ENCODE data around the gene GLDC.

GLDC gene

DNA sequence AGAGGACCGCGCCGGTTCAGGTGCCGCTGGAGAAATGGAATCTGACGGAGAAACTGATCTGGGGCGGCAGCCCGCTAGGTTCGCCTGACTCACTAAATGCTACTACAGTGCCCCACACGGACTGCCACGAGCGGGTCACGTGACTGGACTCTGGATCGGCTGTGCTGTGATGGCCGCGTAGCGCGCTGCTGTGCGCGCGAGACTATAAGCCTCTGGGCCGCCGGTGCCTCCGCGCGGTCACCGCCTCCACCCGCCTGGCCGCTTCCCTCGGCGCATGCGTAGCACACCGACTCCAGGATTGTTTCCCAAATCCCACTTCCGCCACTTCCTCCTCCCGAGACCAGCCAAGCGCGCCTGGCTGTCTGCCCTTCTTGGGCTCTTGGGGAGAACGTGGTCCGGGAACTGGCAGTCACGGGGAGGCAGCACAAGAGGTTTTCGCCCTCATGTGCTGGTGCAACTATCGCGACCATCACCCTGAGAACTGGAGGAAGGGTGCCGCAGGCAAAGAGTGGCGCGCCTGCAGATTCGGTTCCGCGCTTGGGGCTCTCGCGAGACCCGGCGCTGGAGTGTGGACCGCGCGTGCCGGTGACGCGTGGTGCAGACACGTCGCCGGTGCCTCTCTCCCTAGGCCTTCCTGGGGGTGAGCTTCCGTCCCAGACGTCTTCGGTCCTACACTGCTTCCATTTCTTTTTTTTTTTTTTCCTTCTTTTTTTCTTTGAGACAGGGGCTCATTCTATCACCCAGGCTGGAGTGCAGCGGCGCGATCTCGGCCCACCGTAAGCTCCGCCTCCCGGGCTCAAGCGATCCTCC, 35.8 kb upstream of the GLDC start:
- H3K27ac ChIP-seq (replicated peaks), result peak overlapping the region; percentile 97
- no peaks in the 10 kb centered on the region for H3K27me3 ChIP-seq (ENCODE audit: insufficient read depth, poor library complexity, severe bottlenecking)
- H3K4me3 ChIP-seq (replicated peaks; ENCODE audit: insufficient read depth, low read length), result peak overlapping the region; percentile 78
- DNase-seq (ENCODE audit: low read depth in 1 of 2, low spot score in 1 of 2), result peak; percentile 95 to 97
- TF ChIP-seq SPI1 (IDR thresholded peaks at IDR 0.05; ENCODE audit: borderline replicate concordance, low read depth), result peak; percentile 46; the same call in 1 of the 2 replicates
- peak; percentile 12; the same call in 1 of the 2 replicates for TF ChIP-seq GABPA (IDR thresholded peaks at IDR 0.05; ENCODE audit: low read depth)
- TF ChIP-seq REST (IDR thresholded peaks at IDR 0.05; ENCODE audit: insufficient replicate concordance, low read depth), result no peak
- peak; percentile 96 for TF ChIP-seq POLR2AphosphoS5 (IDR thresholded peaks at IDR 0.05; ENCODE audit: low read depth)
- no peak for TF ChIP-seq CTCF (IDR thresholded peaks at IDR 0.05; ENCODE audit: insufficient read depth, low read length)

DNA sequence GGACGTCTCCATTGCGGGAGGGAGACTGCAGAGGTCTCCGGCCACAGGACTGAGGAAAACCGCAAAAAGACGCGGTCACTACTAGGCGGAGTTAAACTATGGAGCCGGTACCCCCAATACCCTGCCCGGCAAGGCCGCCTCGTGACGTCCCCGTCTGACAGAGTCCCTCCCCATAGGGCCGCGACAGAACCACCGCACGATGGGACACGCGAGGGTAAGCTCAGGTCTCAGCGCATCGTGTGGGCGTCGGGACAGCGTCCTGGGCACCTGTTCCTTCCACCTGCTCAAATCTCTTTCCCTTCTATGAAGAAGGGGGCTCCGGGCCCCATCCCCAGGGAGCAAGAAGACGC, 35.2 kb upstream of the GLDC start:
- Histone ChIP-seq H3K27ac (replicated peaks) (peak overlapping the region; percentile 97), H3K4me3 (replicated peaks; ENCODE audit: insufficient read depth, low read length) (peak overlapping the region; percentile 78), H3K27me3 (ENCODE audit: insufficient read depth, poor library complexity, severe bottlenecking) (no peaks in the 10 kb centered on the region)
- DNase-seq (ENCODE audit: low read depth in 1 of 2, low spot score in 1 of 2), result peak in 1 of 2 experiments; percentile 80
- TF ChIP-seq REST (IDR thresholded peaks at IDR 0.05; ENCODE audit: insufficient replicate concordance, low read depth), result no peak
- no peak for TF ChIP-seq GABPA (IDR thresholded peaks at IDR 0.05; ENCODE audit: low read depth)
- no peak for TF ChIP-seq SPI1 (IDR thresholded peaks at IDR 0.05; ENCODE audit: borderline replicate concordance, low read depth)
- no peak for TF ChIP-seq CTCF (IDR thresholded peaks at IDR 0.05; ENCODE audit: insufficient read depth, low read length)
- TF ChIP-seq POLR2AphosphoS5 (IDR thresholded peaks at IDR 0.05; ENCODE audit: low read depth), result no peak

DNA sequence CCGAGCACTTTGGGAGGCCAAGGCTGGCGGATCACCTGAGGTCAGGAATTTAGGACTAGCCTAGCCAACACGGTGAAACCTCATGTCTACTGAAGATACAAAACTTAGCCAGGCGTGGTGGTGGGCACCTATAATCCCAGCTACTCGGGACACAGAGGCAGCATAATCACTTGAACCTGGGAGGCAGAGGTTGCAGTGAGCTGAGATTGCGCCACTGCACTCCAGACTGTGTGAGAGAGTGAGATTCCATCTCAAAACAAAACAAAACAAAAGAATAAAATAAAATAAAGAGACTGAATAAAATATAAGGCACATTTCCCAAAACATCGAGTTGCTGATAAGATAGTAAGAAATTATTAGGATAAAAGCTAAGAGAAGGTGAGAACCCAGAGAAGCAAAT, 32.3 kb upstream of the GLDC start:
- Histone ChIP-seq H3K4me3 (replicated peaks; ENCODE audit: insufficient read depth, low read length) (no peak overlapping the region), H3K27me3 (ENCODE audit: insufficient read depth, poor library complexity, severe bottlenecking) (no peaks in the 10 kb centered on the region), H3K27ac (replicated peaks) (no peak overlapping the region)
- no peak for TF ChIP-seq CTCF (IDR thresholded peaks at IDR 0.05; ENCODE audit: insufficient read depth, low read length)
- no peak for TF ChIP-seq REST (IDR thresholded peaks at IDR 0.05; ENCODE audit: insufficient replicate concordance, low read depth)
- no peak for TF ChIP-seq SPI1 (IDR thresholded peaks at IDR 0.05; ENCODE audit: borderline replicate concordance, low read depth)
- no peak for TF ChIP-seq GABPA (IDR thresholded peaks at IDR 0.05; ENCODE audit: low read depth)
- TF ChIP-seq POLR2AphosphoS5 (IDR thresholded peaks at IDR 0.05; ENCODE audit: low read depth), result no peak
- no peak for DNase-seq (ENCODE audit: low read depth in 1 of 2, low spot score in 1 of 2)
